Duodenal mucosa (tissue), 2 donors: ENCODE data around the gene ANGPTL7.
"Not testable (repeated sequence)": the region's sequence is repeated elsewhere in the genome, so short reads cannot be mapped to it uniquely, and the experiment has no call there.

Experiments used
- H3K27ac ChIP-seq: one replicate; pipeline ENCODE4 v1.7.0; 2013; ENCODE audit warnings: low read depth, low read length
- H3K27me3 ChIP-seq, 2 donors: one replicate each; pipeline ENCODE4 v1.7.0; 2013; ENCODE audit warnings: low read length in 2 of 2, control low read depth in 1 of 2; ENCODE audit not compliant: insufficient read depth in 2 of 2, control insufficient read depth in 1 of 2
- H3K36me3 ChIP-seq, 2 donors: one replicate each; pipeline ENCODE4 v1.7.0; 2013; ENCODE audit warnings: low read length in 2 of 2, control low read depth in 1 of 2; ENCODE audit not compliant: insufficient read depth in 2 of 2, control insufficient read depth in 1 of 2
- H3K4me1 ChIP-seq, 2 donors: one replicate each; pipeline ENCODE4 v1.7.0; 2013; ENCODE audit warnings: low read length in 2 of 2, control low read depth in 1 of 2; ENCODE audit not compliant: insufficient read depth in 2 of 2, control insufficient read depth in 1 of 2
- H3K4me3 ChIP-seq, 2 donors: one replicate each; pipeline ENCODE4 v1.7.0; 2013; ENCODE audit warnings: low read length in 2 of 2, low read depth in 1 of 2
- H3K9ac ChIP-seq, 2 donors: one replicate each; pipeline ENCODE4 v1.7.0; 2013; ENCODE audit warnings: low read length in 2 of 2, low read depth in 1 of 2
- H3K9me3 ChIP-seq, 2 donors: one replicate each; pipeline ENCODE4 v1.7.0; 2013; ENCODE audit warnings: low read length in 2 of 2, control low read depth in 1 of 2; ENCODE audit not compliant: control insufficient read depth in 1 of 2

Gene ANGPTL7

GRCh38 chr1:11151826-11152612 is 37.1 kb upstream of the ANGPTL7 start:
- H3K9ac ChIP-seq = no peak overlapping the region
- H3K27ac ChIP-seq = no peak overlapping the region
- no peaks in the 10 kb centered on the region for H3K4me1 ChIP-seq
- no peak overlapping the region for H3K4me3 ChIP-seq
- no peaks in the 10 kb centered on the region for H3K9me3 ChIP-seq
- H3K27me3 ChIP-seq = no peaks in the 10 kb centered on the region
- peaks cover 30 to 72% of the 10 kb centered on the region in 2 donors for H3K36me3 ChIP-seq

GRCh38 chr1:11152755-11153154 is 36.4 kb upstream of the ANGPTL7 start:
- Histone ChIP-seq H3K4me1 (no peaks in the 10 kb centered on the region), H3K36me3 (peaks cover 23 to 70% of the 10 kb centered on the region in 2 donors), H3K27me3 (no peaks in the 10 kb centered on the region), H3K27ac (no peak overlapping the region), H3K4me3 (no peak overlapping the region), H3K9ac (no peak overlapping the region), H3K9me3 (no peaks in the 10 kb centered on the region)

- no peaks in the 10 kb centered on the region for H3K27me3 ChIP-seq
- no peaks in the 10 kb centered on the region for H3K4me1 ChIP-seq
- no peak overlapping the region for H3K4me3 ChIP-seq
- H3K36me3 ChIP-seq = peaks cover 23 to 66% of the 10 kb centered on the region in 2 donors
- no peaks in the 10 kb centered on the region for H3K9me3 ChIP-seq
- no peak overlapping the region for H3K27ac ChIP-seq
- H3K9ac ChIP-seq = no peak overlapping the region
Measured at GRCh38 chr1:11153184-11153583, 36.0 kb upstream of the ANGPTL7 start.

GRCh38 chr1:11156441-11156840 is 32.7 kb upstream of the ANGPTL7 start:
- Histone ChIP-seq H3K9ac (no peak overlapping the region), H3K27me3 (no peaks in the 10 kb centered on the region), H3K36me3 (peaks cover 12 to 48% of the 10 kb centered on the region in 2 donors), H3K4me1 (no peaks in the 10 kb centered on the region), H3K27ac (no peak overlapping the region), H3K9me3 (no peaks in the 10 kb centered on the region), H3K4me3 (no peak overlapping the region)

GRCh38 chr1:11156963-11157362 is 32.2 kb upstream of the ANGPTL7 start:
- H3K9me3 ChIP-seq = no peaks in the 10 kb centered on the region
- H3K9ac ChIP-seq = no peak overlapping the region
- no peaks in the 10 kb centered on the region for H3K4me1 ChIP-seq
- peaks cover 12 to 44% of the 10 kb centered on the region in 2 donors for H3K36me3 ChIP-seq
- H3K4me3 ChIP-seq = no peak overlapping the region
- H3K27ac ChIP-seq = no peak overlapping the region
- H3K27me3 ChIP-seq = no peaks in the 10 kb centered on the region

- Histone ChIP-seq H3K36me3 (peaks cover 12 to 41% of the 10 kb centered on the region in 2 donors), H3K9me3 (no peaks in the 10 kb centered on the region), H3K27ac (no peak overlapping the region), H3K4me1 (no peaks in the 10 kb centered on the region), H3K27me3 (no peaks in the 10 kb centered on the region), H3K4me3 (no peak overlapping the region), H3K9ac (no peak overlapping the region)
Measured at GRCh38 chr1:11157394-11157793, 31.8 kb upstream of the ANGPTL7 start.

- Histone ChIP-seq H3K9me3 (no peaks in the 10 kb centered on the region), H3K4me1 (no peaks in the 10 kb centered on the region), H3K36me3 (peaks cover 12 to 37% of the 10 kb centered on the region in 2 donors), H3K27ac (no peak overlapping the region), H3K9ac (no peak overlapping the region), H3K27me3 (no peaks in the 10 kb centered on the region), H3K4me3 (no peak overlapping the region)
Measured at GRCh38 chr1:11157867-11158266, 31.3 kb upstream of the ANGPTL7 start.

GRCh38 chr1:11158291-11158690 is 30.9 kb upstream of the ANGPTL7 start:
- Histone ChIP-seq H3K27me3 (no peaks in the 10 kb centered on the region), H3K36me3 (peaks cover 12 to 33% of the 10 kb centered on the region in 2 donors), H3K4me3 (no peak overlapping the region), H3K27ac (no peak overlapping the region), H3K9ac (no peak overlapping the region), H3K9me3 (no peaks in the 10 kb centered on the region), H3K4me1 (no peaks in the 10 kb centered on the region)

DNA sequence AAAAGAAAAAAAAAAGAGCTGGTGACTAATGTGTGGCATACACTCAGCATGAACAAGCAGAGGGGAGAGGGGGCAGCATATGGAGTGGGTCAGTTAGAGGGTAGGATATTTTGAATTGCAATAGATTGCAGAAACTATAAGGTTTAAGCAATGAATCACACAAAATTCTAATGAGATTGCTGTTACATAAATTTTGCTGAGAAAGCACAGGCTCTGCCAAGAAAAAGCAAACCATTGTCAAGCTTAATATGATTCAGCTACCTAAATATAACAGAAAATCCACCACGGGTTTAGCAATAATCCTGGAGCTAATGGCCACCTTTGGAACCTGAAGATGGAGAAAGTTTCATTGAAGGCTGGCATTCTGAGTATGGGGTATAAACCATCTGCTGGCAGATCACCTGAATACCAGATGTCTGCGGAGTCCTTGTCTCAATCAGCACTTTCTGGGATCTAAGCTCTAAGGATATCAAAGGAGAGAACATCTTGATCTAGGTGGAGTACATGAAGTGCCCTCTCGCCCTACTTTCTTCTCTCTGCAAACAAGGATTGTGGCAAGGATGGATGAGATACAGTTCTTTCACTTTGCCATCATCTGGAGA is 30.3 kb upstream of the ANGPTL7 start:
- Histone ChIP-seq H3K4me1 (no peaks in the 10 kb centered on the region), H3K36me3 (peaks cover 12 to 33% of the 10 kb centered on the region in 2 donors), H3K9me3 (no peaks in the 10 kb centered on the region), H3K27ac (no peak overlapping the region), H3K27me3 (no peaks in the 10 kb centered on the region), H3K9ac (no peak overlapping the region), H3K4me3 (no peak overlapping the region)

DNA sequence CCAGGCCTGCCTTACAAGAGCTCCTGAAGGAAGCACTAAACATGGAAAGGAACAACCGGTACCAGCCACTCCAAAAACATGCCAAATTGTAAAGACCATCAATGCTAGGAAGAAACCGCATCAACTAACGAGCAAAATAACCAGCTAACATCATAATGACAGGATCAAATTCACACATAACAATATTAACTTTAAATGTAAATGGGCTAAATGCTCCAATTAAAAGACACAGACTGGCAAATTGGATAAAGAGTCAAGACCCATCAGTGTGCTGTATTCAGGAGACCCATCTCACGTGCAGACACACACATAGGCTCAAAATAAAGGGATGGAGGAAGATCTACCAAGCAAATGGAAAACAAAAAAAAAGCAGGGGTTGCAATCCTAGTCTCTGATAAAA is 26.4 kb upstream of the ANGPTL7 start:
- H3K27ac ChIP-seq, H3K27me3 ChIP-seq, H3K36me3 ChIP-seq, H3K4me3 ChIP-seq, H3K9ac ChIP-seq, H3K9me3 ChIP-seq, H3K4me1 ChIP-seq: not testable (repeated sequence)
